Measurements from ENCODE around the gene CEACAM18. TPM values are rescaled to one million over a fixed set of nuclear protein-coding genes. Genes with fewer than 3 reads are reported as not detected.

Gene CEACAM18
- total and polyA plus RNA-seq, 2 donors (not counting 3 experiments of a cell fraction or from before 2014, with no cell fraction given): not detected

GRCh38 chr19:51508059-51508733 lies 29.9 kb downstream of the CEACAM18 start:
- Histone ChIP-seq H3K27me3 (ENCODE audit: control insufficient read depth in 2 of 2, insufficient read depth in 2 of 2, low read length in 2 of 2) (peaks cover 0 to 4% of the 10 kb centered on the region in 2 experiments), H3K9me1 (replicated peaks; ENCODE audit: control insufficient read depth, extremely low read depth, insufficient read depth, low read length) (no peaks in the 10 kb centered on the region), H3K27ac (ENCODE audit: insufficient read depth, low read depth, low read length) (no peak overlapping the region), H3K9me3 (replicated peaks; ENCODE audit: control insufficient read depth, insufficient read depth, low read length) (no peaks in the 10 kb centered on the region), H3K9ac (replicated peaks; ENCODE audit: extremely low read depth, insufficient read depth, low read length) (no peak overlapping the region), H4K20me1 (replicated peaks; ENCODE audit: control insufficient read depth, extremely low read depth, insufficient read depth, low read length) (no peaks in the 10 kb centered on the region), H2AFZ (ENCODE audit: low read depth, low read length) (no peak overlapping the region), H3K4me2 (ENCODE audit: insufficient read depth, low read length) (no peak overlapping the region), H3K79me2 (ENCODE audit: control insufficient read depth, insufficient read depth, low read length) (no peaks in the 10 kb centered on the region), H3K36me3 (ENCODE audit: control insufficient read depth in 2 of 2, extremely low read depth in 1 of 2, insufficient read depth in 2 of 2, low read length in 2 of 2) (no peaks in the 10 kb centered on the region), H3K4me3 (replicated peaks in 1 of 3; ENCODE audit: insufficient read depth in 1 of 3, low read depth in 1 of 3, low read length in 3 of 3) (no peak overlapping the region), H3K4me1 (ENCODE audit: control insufficient read depth, extremely low read depth, insufficient read depth, low read length) (no peaks in the 10 kb centered on the region)
- intact Hi-C loops (cut with micrococcal nuclease): no loop called here
- dilution Hi-C loops (cut with MboI; ENCODE audit: extremely low pct_ligation_motif_present, low sequenced_read_pairs): no loop called here
- TF ChIP-seq EZH2 (IDR thresholded peaks at IDR 0.05; ENCODE audit: borderline replicate concordance, low read depth, low read length, severe bottlenecking): no peak
- no peak for TF ChIP-seq JUN (IDR thresholded peaks at IDR 0.05; ENCODE audit: borderline replicate concordance, insufficient read depth, insufficient read length, low read depth)
- no peak for TF ChIP-seq GATA2 (IDR thresholded peaks at IDR 0.05; ENCODE audit: insufficient read depth, insufficient read length, low read depth, low read length)
- no peak for TF ChIP-seq CTCF (IDR thresholded peaks at IDR 0.05; ENCODE audit: extremely low read depth in 1 of 2, insufficient read depth in 1 of 2, low read depth in 1 of 2, low read length in 2 of 2)
- TF ChIP-seq POLR2AphosphoS5 (IDR thresholded peaks at IDR 0.05; ENCODE audit: insufficient read depth, low read depth, low read length): no peak
- TF ChIP-seq POLR2A (IDR thresholded peaks at IDR 0.05; ENCODE audit: low read depth, low read length): no peak
- no peak for TF ChIP-seq MYC (IDR thresholded peaks at IDR 0.05; ENCODE audit: low read depth, low read length)
- no peak for TF ChIP-seq FOS (IDR thresholded peaks at IDR 0.05; ENCODE audit: borderline replicate concordance, insufficient read depth, low read length)
- no peak for TF ChIP-seq MAX (IDR thresholded peaks at IDR 0.05; ENCODE audit: insufficient read depth, insufficient read length)
- no peak for DNase-seq (ENCODE audit: low read depth, low spot score)
- POLR2A ChIA-PET: no interaction called here
- no TSS peak for BruUV-seq (replicated peaks)
- CTCF ChIA-PET: interaction anchor here (0.5 to 0.8 kb wide), 2 partner anchors 153 to 582 kb away, joined by 3 to 5 read pairs; no protein-coding TSS in a partner anchor
- FAIRE-seq: no peak
